Liver (tissue), 3 donors: ENCODE data around the gene SARDH.

Experiments
- ATF3 ChIP-seq: IDR thresholded peaks from 2 replicates; pipeline ENCODE4 v1.6.1; 2016; ENCODE audit warnings: antibody characterized with exemption
- CTCF ChIP-seq: fragments of 150-350 bp; IDR thresholded peaks from 2 replicates; pipeline ENCODE4 v1.5.1; 2017; ENCODE audit warnings: improper control_type of control experiment, low read depth, low read length; ENCODE audit not compliant: missing input control
- EGR1 ChIP-seq, 2 donors: IDR thresholded peaks; 2 replicates each; pipeline ENCODE4 v1.6.1; 2016 to 2018; ENCODE audit warnings: antibody characterized with exemption in 2 of 2, low read depth in 2 of 2
- GABPA ChIP-seq, 2 donors: IDR thresholded peaks in 1 of 2; conservative IDR thresholded peaks in 1 of 2; 2 replicates each; pipeline ENCODE4 v1.6.1; 2016; ENCODE audit warnings: antibody characterized with exemption in 2 of 2, mild to moderate bottlenecking in 1 of 2, moderate library complexity in 1 of 2
- REST ChIP-seq: IDR thresholded peaks from 2 replicates; pipeline ENCODE4 v1.6.1; 2016; ENCODE audit warnings: antibody characterized with exemption, mild to moderate bottlenecking
- TAF1 ChIP-seq: conservative IDR thresholded peaks from 2 replicates; pipeline ENCODE4 v1.6.1; 2016; ENCODE audit warnings: antibody characterized with exemption, mild to moderate bottlenecking
- YY1 ChIP-seq: IDR thresholded peaks from 2 replicates; pipeline ENCODE4 v1.6.1; 2016; ENCODE audit warnings: antibody characterized with exemption, mild to moderate bottlenecking
- donor health status: healthy.
- donor health status: healthy.

- TF ChIP-seq CTCF (no peak), ATF3 (no peak), GABPA (IDR thresholded peaks at IDR 0.05 in 1 of 2, conservative IDR thresholded peaks at IDR 0.05 in 1 of 2) (no peak), REST (no peak), YY1 (no peak), EGR1 (IDR thresholded peaks at IDR 0.05; ENCODE audit: low read depth in 2 of 2) (no peak), TAF1 (no peak)
Measured at GRCh38 chr9:133618726-133619125, 119.4 kb downstream of the SARDH start.
